CD4-positive, alpha-beta T cell treated with Interleukin-12 subunit alpha and Interleukin-12 subunit beta, for 1 hour (primary cell): ENCODE measurements around the gene MAST4.

ENCODE experiments used
- DNase-seq: peaks from one replicate; pipeline ENCODE4 v3.0.0-alpha.2; 2020

Gene MAST4

GRCh38 chr5:66969484-66969883 is 373.3 kb downstream of the MAST4 start:
- no peak for DNase-seq

GRCh38 chr5:66969963-66970362 is 373.8 kb downstream of the MAST4 start:
- DNase-seq: no peak

- no peak for DNase-seq
Measured at GRCh38 chr5:66972004-66972403, 375.8 kb downstream of the MAST4 start.

GRCh38 chr5:66974256-66974655 is 378.1 kb downstream of the MAST4 start:
- DNase-seq: no peak

GRCh38 chr5:66976108-66976507 is 379.9 kb downstream of the MAST4 start:
- DNase-seq: no peak

- DNase-seq: no peak
Measured at GRCh38 chr5:66979738-66980137, 383.5 kb downstream of the MAST4 start.

GRCh38 chr5:66981266-66982055 is 385.3 kb downstream of the MAST4 start:
- no peak for DNase-seq

- no peak for DNase-seq
Measured at GRCh38 chr5:66982056-66982387, 385.8 kb downstream of the MAST4 start.

GRCh38 chr5:66982470-66982869 is 386.3 kb downstream of the MAST4 start:
- no peak for DNase-seq

GRCh38 chr5:66985417-66985816 is 389.2 kb downstream of the MAST4 start:
- no peak for DNase-seq

GRCh38 chr5:66986009-66986408 is 389.8 kb downstream of the MAST4 start:
- no peak for DNase-seq

GRCh38 chr5:66986534-66986933 is 390.3 kb downstream of the MAST4 start:
- no peak for DNase-seq

GRCh38 chr5:66987126-66987525 is 390.9 kb downstream of the MAST4 start:
- no peak for DNase-seq

- DNase-seq: no peak
Measured at GRCh38 chr5:66987540-66987939, 391.3 kb downstream of the MAST4 start.

GRCh38 chr5:66987949-66988838 is 392.0 kb downstream of the MAST4 start:
- peak; percentile 45 for DNase-seq

GRCh38 chr5:66989286-66989685 is 393.1 kb downstream of the MAST4 start:
- DNase-seq: no peak

- DNase-seq: no peak
Measured at GRCh38 chr5:66989781-66990180, 393.6 kb downstream of the MAST4 start.

GRCh38 chr5:66991746-66992145 is 395.6 kb downstream of the MAST4 start:
- no peak for DNase-seq

- no peak for DNase-seq
Measured at GRCh38 chr5:66992547-66992946, 396.4 kb downstream of the MAST4 start.

GRCh38 chr5:66993448-66993847 is 397.3 kb downstream of the MAST4 start:
- no peak for DNase-seq

- no peak for DNase-seq
Measured at GRCh38 chr5:66993882-66994281, 397.7 kb downstream of the MAST4 start.

- DNase-seq: no peak
Measured at GRCh38 chr5:66994790-66995189, 398.6 kb downstream of the MAST4 start.

- no peak for DNase-seq
Measured at GRCh38 chr5:67000794-67001475, 404.7 kb downstream of the MAST4 start.
